ENCODE measurements around the gene ADCY2.

DNA sequence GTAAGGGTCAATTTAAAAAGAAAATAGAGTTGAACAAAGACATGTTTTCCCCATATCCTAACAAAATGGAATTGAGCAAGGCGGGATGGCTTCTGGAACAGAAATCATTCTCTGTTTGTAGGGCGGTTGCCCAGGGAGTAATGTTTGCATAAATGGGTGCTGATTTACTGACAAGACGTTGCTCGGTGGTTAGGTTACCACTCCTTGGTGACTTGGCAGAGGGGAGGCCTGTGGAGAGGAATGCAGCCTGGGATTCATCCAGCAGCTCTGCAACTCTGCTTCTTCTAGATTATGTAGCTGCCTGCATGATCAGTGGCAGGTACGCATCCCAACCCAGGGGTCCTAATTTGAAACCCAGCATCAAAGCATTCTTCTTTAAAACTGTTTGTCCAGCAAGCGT, 254.8 kb downstream of the ADCY2 start:
- TF ChIP-seq, protein P1, sequence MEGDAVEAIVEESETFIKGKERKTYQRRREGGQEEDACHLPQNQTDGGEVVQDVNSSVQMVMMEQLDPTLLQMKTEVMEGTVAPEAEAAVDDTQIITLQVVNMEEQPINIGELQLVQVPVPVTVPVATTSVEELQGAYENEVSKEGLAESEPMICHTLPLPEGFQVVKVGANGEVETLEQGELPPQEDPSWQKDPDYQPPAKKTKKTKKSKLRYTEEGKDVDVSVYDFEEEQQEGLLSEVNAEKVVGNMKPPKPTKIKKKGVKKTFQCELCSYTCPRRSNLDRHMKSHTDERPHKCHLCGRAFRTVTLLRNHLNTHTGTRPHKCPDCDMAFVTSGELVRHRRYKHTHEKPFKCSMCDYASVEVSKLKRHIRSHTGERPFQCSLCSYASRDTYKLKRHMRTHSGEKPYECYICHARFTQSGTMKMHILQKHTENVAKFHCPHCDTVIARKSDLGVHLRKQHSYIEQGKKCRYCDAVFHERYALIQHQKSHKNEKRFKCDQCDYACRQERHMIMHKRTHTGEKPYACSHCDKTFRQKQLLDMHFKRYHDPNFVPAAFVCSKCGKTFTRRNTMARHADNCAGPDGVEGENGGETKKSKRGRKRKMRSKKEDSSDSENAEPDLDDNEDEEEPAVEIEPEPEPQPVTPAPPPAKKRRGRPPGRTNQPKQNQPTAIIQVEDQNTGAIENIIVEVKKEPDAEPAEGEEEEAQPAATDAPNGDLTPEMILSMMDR (IDR thresholded peaks at IDR 0.05), result no peak
- TF ChIP-seq POLR2A (IDR thresholded peaks at IDR 0.05) (no peak), POLR2AphosphoS5 (IDR thresholded peaks at IDR 0.05; ENCODE audit: insufficient read depth in 1 of 2, low read depth in 1 of 2) (no peak)
